OCI-LY3 (cell line): ENCODE measurements around the gene ARHGAP24.

Experiments
- EZH2phosphoT487 ChIP-seq: fragments of 200-600 bp; shearing (Covaris generic); IDR thresholded peaks from 2 replicates; pipeline ENCODE4 v1.6.1; 2018; ENCODE audit warnings: antibody characterized with exemption, mixed run types, low read depth
- TF ChIP-seq, protein P1 (sequence below): fragments of 200-600, 300-600 bp; sonication (generic); IDR thresholded peaks from 2 replicates; pipeline ENCODE4 v1.5.1; 2014; ENCODE audit warnings: antibody characterized with exemption, low read length, low read depth

GRCh38 chr4:85741381-85741780, 266.4 kb downstream of the ARHGAP24 start:
- TF ChIP-seq, protein P1, sequence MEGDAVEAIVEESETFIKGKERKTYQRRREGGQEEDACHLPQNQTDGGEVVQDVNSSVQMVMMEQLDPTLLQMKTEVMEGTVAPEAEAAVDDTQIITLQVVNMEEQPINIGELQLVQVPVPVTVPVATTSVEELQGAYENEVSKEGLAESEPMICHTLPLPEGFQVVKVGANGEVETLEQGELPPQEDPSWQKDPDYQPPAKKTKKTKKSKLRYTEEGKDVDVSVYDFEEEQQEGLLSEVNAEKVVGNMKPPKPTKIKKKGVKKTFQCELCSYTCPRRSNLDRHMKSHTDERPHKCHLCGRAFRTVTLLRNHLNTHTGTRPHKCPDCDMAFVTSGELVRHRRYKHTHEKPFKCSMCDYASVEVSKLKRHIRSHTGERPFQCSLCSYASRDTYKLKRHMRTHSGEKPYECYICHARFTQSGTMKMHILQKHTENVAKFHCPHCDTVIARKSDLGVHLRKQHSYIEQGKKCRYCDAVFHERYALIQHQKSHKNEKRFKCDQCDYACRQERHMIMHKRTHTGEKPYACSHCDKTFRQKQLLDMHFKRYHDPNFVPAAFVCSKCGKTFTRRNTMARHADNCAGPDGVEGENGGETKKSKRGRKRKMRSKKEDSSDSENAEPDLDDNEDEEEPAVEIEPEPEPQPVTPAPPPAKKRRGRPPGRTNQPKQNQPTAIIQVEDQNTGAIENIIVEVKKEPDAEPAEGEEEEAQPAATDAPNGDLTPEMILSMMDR, result no peak
- no peak for TF ChIP-seq EZH2phosphoT487
